Kidney (tissue), 14 donors: ENCODE results near the gene NRSN2. TPM values are rescaled to one million over a fixed set of nuclear protein-coding genes. Genes with fewer than 3 reads are reported as not detected.

Source experiments
- DNase-seq, 5 donors: peaks; one replicate each; pipeline ENCODE4 v3.0.0-alpha.2; 2013 to 2020
- FAIRE-seq: peaks from 2 replicates; lab custom pipeline; 2012; peaks lifted over from hg19 to GRCh38; lab: Jason Lieb, UNC
- H3K27ac ChIP-seq, 2 donors: one replicate each; pipeline ENCODE4 v1.7.0; 2013; ENCODE audit warnings: low read depth in 2 of 2, low read length in 2 of 2, inconsistent platforms in 1 of 2
- H3K27me3 ChIP-seq: one replicate; pipeline ENCODE4 v1.7.1; 2013; ENCODE audit warnings: low read length, inconsistent platforms; ENCODE audit not compliant: control insufficient read depth, insufficient read depth
- H3K36me3 ChIP-seq, 3 donors: one replicate each; pipeline versions ENCODE4 v1.7.0 to v1.7.1; 2013; ENCODE audit warnings: low read length in 3 of 3, control low read depth in 1 of 3, inconsistent platforms in 1 of 3; ENCODE audit not compliant: insufficient read depth in 3 of 3, control insufficient read depth in 2 of 3
- H3K4me1 ChIP-seq, 3 donors: one replicate each; pipeline versions ENCODE4 v1.7.0 to v1.7.1; 2013; ENCODE audit warnings: low read length in 3 of 3, inconsistent platforms in 1 of 3, low read depth in 1 of 3; ENCODE audit not compliant: control insufficient read depth in 2 of 3, insufficient read depth in 2 of 3
- H3K4me3 ChIP-seq, 3 donors: one replicate each; pipeline versions ENCODE4 v1.7.0 to v1.8.1; 2013; ENCODE audit warnings: low read length in 3 of 3, control low read depth in 1 of 3, inconsistent platforms in 1 of 3
- H3K9ac ChIP-seq, 3 donors: one replicate each; pipeline versions ENCODE4 v1.7.0 to v1.7.1; 2013; ENCODE audit warnings: low read length in 3 of 3, control low read depth in 1 of 3, inconsistent platforms in 1 of 3
- H3K9me3 ChIP-seq, 3 donors: one replicate each; pipeline versions ENCODE4 v1.7.0 to v1.7.1; 2013; ENCODE audit warnings: low read length in 3 of 3, control low read depth in 1 of 3, inconsistent platforms in 1 of 3; ENCODE audit not compliant: control insufficient read depth in 2 of 3, insufficient read depth in 1 of 3
- intact Hi-C: fragments of 100-400 bp; cut with DNase I; formaldehyde crosslinking; loops from one replicate; pipeline ENCODE4 v1.11.1; 2022
- polyA plus RNA-seq: library from polyadenylated mRNA; stranded (reverse); fragments of 350-450 nt; fragmentation: Illumina TruSeq; extraction: RNeasy Lipid Tissue Mini Kit (QIAGEN cat#74804); gene quantifications from one replicate; pipeline ENCODE4 v1.2.3, GENCODE V29; 2014; ENCODE audit warnings: low read depth, low replicate concordance; ENCODE audit not compliant: insufficient read depth
- total RNA-seq: library from RNA; stranded (reverse); fragmentation: NEBNext Ultra II Directional; extraction: Animal tissue kit (Norgen Biotek cat#: 25700); gene quantifications from one replicate; pipeline ENCODE4 v1.2.1, GENCODE V29; 2021
- TF ChIP-seq, protein P1 (sequence below): IDR thresholded peaks from 3 replicates; pipeline ENCODE4 v1.5.1; 2012; ENCODE audit warnings: mild to moderate bottlenecking, moderate library complexity, borderline replicate concordance; ENCODE audit not compliant: insufficient read depth; ENCODE audit errors: extremely low read depth
- donor health status: control.
- donor health status: control.
- donor health status: control.
- donor health status: control.
- donor health status: control.
- donor health status: DM: yes; HTN: yes; CAD: no.
- donor health status: Normal renal cell carcinoma (clear cell type).

The NRSN2 gene
- total and polyA plus RNA-seq, 2 donors from 2014 or later, result 48.1 to 50.0 TPM

DNA sequence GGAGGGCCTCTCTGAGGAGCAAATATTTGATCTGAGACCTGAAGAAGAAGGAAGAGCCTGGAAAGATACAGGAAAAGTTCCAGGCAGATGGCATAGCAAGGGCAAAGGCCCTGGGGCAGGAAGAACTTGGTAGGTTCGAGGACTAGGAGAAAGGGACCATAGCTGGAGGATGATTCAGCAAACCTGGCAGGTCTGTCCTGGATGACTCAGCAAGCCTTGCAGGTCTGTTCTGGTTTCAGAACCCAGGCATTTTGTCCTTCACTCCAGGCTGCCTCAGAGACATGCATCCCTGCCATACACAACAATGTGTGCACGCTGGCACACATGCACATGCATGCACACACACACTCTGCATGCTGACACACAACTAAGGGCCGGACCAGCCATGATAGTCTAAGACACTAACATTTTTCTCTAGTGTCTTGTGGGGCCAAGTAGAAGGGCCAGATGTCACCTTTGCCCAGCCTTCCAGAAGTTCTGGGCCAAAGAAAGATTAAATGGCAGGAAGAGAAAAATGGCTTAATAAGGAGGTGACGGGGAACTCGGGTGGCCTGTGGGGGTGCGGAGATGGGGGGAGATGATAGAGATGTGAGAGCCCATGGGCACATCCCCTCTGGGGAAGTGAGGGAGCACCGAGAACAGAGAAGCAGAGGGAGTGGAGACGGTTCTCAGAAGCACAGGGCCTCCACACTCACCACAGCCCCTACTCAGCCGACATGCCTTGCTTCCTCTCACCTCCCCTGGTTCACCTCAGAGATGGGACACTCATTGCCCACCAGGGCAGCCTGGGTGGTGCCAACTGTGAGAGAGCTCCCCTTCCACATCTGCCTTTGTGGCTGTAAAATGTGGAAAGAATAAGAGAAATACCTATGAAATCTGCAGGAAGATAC lies 18.2 kb downstream of the NRSN2 start:
- H3K27ac ChIP-seq, result no peak overlapping the region

GRCh38 chr20:366041-366718 lies 19.3 kb downstream of the NRSN2 start:
- Histone ChIP-seq H3K9me3 (no peaks in the 10 kb centered on the region), H3K27ac (no peak overlapping the region), H3K4me3 (no peak overlapping the region), H3K4me1 (peaks cover 0 to 7% (median 0%) of the 10 kb centered on the region in 3 donors), H3K27me3 (no peaks in the 10 kb centered on the region), H3K36me3 (no peaks in the 10 kb centered on the region), H3K9ac (no peak overlapping the region)
- intact Hi-C loops, result no loop called here
- DNase-seq, result peak in 1 of 5 donors; percentile 43
- TF ChIP-seq, protein P1, sequence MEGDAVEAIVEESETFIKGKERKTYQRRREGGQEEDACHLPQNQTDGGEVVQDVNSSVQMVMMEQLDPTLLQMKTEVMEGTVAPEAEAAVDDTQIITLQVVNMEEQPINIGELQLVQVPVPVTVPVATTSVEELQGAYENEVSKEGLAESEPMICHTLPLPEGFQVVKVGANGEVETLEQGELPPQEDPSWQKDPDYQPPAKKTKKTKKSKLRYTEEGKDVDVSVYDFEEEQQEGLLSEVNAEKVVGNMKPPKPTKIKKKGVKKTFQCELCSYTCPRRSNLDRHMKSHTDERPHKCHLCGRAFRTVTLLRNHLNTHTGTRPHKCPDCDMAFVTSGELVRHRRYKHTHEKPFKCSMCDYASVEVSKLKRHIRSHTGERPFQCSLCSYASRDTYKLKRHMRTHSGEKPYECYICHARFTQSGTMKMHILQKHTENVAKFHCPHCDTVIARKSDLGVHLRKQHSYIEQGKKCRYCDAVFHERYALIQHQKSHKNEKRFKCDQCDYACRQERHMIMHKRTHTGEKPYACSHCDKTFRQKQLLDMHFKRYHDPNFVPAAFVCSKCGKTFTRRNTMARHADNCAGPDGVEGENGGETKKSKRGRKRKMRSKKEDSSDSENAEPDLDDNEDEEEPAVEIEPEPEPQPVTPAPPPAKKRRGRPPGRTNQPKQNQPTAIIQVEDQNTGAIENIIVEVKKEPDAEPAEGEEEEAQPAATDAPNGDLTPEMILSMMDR, result no peak
- no peak for FAIRE-seq

More for the DNA sequence above, 18.2 kb downstream of the NRSN2 start:
- Histone ChIP-seq H3K4me1 (peaks cover 0 to 6% (median 0%) of the 10 kb centered on the region in 3 donors), H3K36me3 (no peaks in the 10 kb centered on the region), H3K27me3 (no peaks in the 10 kb centered on the region), H3K4me3 (no peak overlapping the region), H3K9ac (no peak overlapping the region), H3K9me3 (no peaks in the 10 kb centered on the region)
- no peak for DNase-seq
- intact Hi-C loops, result no loop called here
- TF ChIP-seq, protein P1, result no peak
- FAIRE-seq, result no peak

DNA sequence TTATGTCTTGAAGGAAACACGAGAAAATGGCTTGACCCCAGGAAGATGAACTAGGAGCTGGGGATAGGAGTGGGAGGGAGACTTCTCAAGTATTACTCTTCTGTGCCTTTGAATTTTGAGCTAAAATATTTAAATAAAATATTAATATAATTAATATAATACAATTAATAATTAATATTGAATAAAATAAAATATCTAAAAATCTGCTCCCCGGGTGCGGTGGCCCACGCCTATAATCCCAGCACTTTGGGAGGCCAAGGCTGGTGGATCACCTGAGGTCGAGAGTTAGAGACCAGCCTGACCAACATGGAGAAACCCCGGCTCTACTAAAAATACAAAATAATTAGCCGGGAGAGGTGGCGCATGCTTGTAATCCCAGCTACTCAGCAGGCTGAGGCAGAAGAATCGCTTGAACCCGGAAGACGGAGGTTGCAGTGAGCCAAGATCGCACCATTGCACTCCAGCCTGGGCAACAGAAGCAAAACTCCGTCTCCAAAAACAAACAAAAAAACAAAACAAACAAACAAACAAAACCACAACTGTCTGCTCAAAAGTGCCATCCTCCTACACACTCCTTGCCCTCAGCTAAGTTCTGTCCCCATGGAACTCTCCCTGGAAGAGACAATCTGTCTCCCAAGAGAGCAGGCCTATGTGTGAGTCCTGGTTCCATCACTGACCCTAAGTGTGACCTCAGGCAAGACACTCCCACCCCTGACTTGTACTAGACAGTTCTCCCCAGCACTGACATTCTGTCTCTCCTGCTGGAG lies 20.0 kb downstream of the NRSN2 start:
- no peak overlapping the region for H3K4me3 ChIP-seq
- no peak overlapping the region for H3K9ac ChIP-seq
- H3K27me3 ChIP-seq, result no peaks in the 10 kb centered on the region
- H3K9me3 ChIP-seq, result no peaks in the 10 kb centered on the region
- intact Hi-C loops, result no loop called here
- H3K36me3 ChIP-seq, result no peaks in the 10 kb centered on the region
- DNase-seq (no peak), FAIRE-seq (no peak)
- H3K4me1 ChIP-seq, result peaks cover 0 to 14% (median 7%) of the 10 kb centered on the region in 3 donors
- TF ChIP-seq, protein P1, result no peak
- no peak overlapping the region for H3K27ac ChIP-seq
